WTC11 (cell line): Measurements from ENCODE around the gene GLT1D1. TPM values are rescaled to one million over a fixed set of nuclear protein-coding genes. Genes with fewer than 3 reads are reported as not detected.

Experiments
- ATAC-seq: fragments of 200-7000 bp; cut with Tn5 transposase; 2 replicates; pipeline ENCODE4 v1.10.0; 2021; ENCODE audit warnings: mild to moderate bottlenecking, moderate library complexity
- CTCF ChIA-PET: fragments of 300-600 bp; sonication (Branson Sonifier 250); formaldehyde crosslinking; loops from one replicate; lab custom pipeline; 2021; ENCODE audit warnings: antibody characterized with exemption; lab: Charles Lee
- POLR2A ChIA-PET: fragments of 350-600 bp; sonication (Branson Sonifier 250); formaldehyde crosslinking; loops from one replicate; lab custom pipeline; 2021; ENCODE audit warnings: antibody characterized with exemption; lab: Charles Lee
- DNase-seq: peaks from one replicate; pipeline ENCODE4 v3.0.0; 2021; ENCODE audit warnings: low spot score
- H3K27ac Mint-ChIP-seq: 2 replicates; pipeline ENCODE4 v1.8.0; 2021; ENCODE audit warnings: mixed read lengths
- H3K27me3 Mint-ChIP-seq: 2 replicates; pipeline ENCODE4 v1.8.0; 2021; ENCODE audit warnings: low read depth, mild to moderate bottlenecking, moderate library complexity, mixed read lengths
- H3K36me3 Mint-ChIP-seq: 2 replicates; pipeline ENCODE4 v1.8.0; 2021; ENCODE audit warnings: mixed read lengths
- H3K4me1 Mint-ChIP-seq: 2 replicates; pipeline ENCODE4 v1.8.0; 2022; ENCODE audit warnings: mixed read lengths
- H3K4me3 Mint-ChIP-seq: 2 replicates; pipeline ENCODE4 v1.8.0; 2021; ENCODE audit warnings: mild to moderate bottlenecking, moderate library complexity, mixed read lengths
- H3K9me3 Mint-ChIP-seq: 2 replicates; pipeline ENCODE4 v1.8.0; 2021; ENCODE audit warnings: mixed read lengths
- CBFB ChIP-seq: sonication (generic); formaldehyde crosslinking; IDR thresholded peaks from 2 replicates; pipeline ENCODE4 v1.8.1; 2022; ENCODE audit warnings: mild to moderate bottlenecking, low read depth, missing genetic modification reagents
- CTCF ChIP-seq: fragments of 200-600 bp; IDR thresholded peaks from 2 replicates; pipeline ENCODE4 v1.8.0; 2022; ENCODE audit warnings: antibody characterized with exemption
- ESRRA ChIP-seq: sonication (generic); formaldehyde crosslinking; IDR thresholded peaks from 2 replicates; pipeline ENCODE4 v1.8.1; 2022; ENCODE audit warnings: mild to moderate bottlenecking, missing genetic modification reagents, borderline replicate concordance
- ETV6 ChIP-seq: sonication (generic); formaldehyde crosslinking; IDR thresholded peaks from 2 replicates; pipeline ENCODE4 v1.8.1; 2022; ENCODE audit warnings: mild to moderate bottlenecking, missing genetic modification reagents
- FOXJ3 ChIP-seq: sonication (generic); formaldehyde crosslinking; IDR thresholded peaks from 2 replicates; pipeline ENCODE4 v1.9.0; 2021; ENCODE audit warnings: missing genetic modification reagents, mild to moderate bottlenecking, borderline replicate concordance
- GTF2I ChIP-seq: fragments of 250-450 bp; sonication (Bioruptor Pico); conservative IDR thresholded peaks from 2 replicates; pipeline ENCODE4 v1.4.0; 2021; ENCODE audit warnings: mild to moderate bottlenecking
- JUN ChIP-seq: sonication (generic); formaldehyde crosslinking; IDR thresholded peaks from 2 replicates; pipeline ENCODE4 v1.8.0; 2023; ENCODE audit warnings: mild to moderate bottlenecking, missing genetic modification reagents
- SMAD3 ChIP-seq: sonication (generic); formaldehyde crosslinking; IDR thresholded peaks from 2 replicates; pipeline ENCODE4 v1.8.0; 2022; ENCODE audit warnings: missing genetic modification reagents, mild to moderate bottlenecking, borderline replicate concordance
- SMAD4 ChIP-seq: sonication (generic); formaldehyde crosslinking; IDR thresholded peaks from 2 replicates; pipeline ENCODE4 v1.8.0; 2022; ENCODE audit warnings: mild to moderate bottlenecking, missing genetic modification reagents
- SP1 ChIP-seq: sonication (generic); formaldehyde crosslinking; conservative IDR thresholded peaks from 2 replicates; pipeline ENCODE4 v1.8.1; 2022; ENCODE audit warnings: missing genetic modification reagents
- TP53 ChIP-seq: sonication (generic); formaldehyde crosslinking; IDR thresholded peaks from 2 replicates; pipeline ENCODE4 v1.8.1; 2023; ENCODE audit warnings: mild to moderate bottlenecking, missing genetic modification reagents
- ZNF416 ChIP-seq: fragments of 250-450 bp; sonication (Bioruptor Pico); IDR thresholded peaks from 2 replicates; pipeline ENCODE4 v1.9.0; 2021; ENCODE audit warnings: mild to moderate bottlenecking, inconsistent platforms
- total RNA-seq: library from RNA; stranded (reverse); gene quantifications from 3 replicates; pipeline ENCODE4 v1.2.3, GENCODE V29; 2021
- TF ChIP-seq, protein P1 (sequence below): sonication (generic); formaldehyde crosslinking; IDR thresholded peaks from 2 replicates; pipeline ENCODE4 v1.8.1; 2023; ENCODE audit warnings: mild to moderate bottlenecking, missing genetic modification reagents, borderline replicate concordance
- TF ChIP-seq, protein P2 (sequence below): sonication (generic); formaldehyde crosslinking; IDR thresholded peaks from 2 replicates; pipeline ENCODE4 v1.8.1; 2022; ENCODE audit warnings: low read depth, missing genetic modification reagents, borderline replicate concordance
- TF ChIP-seq, protein P3 (sequence below): sonication (generic); formaldehyde crosslinking; IDR thresholded peaks from 2 replicates; pipeline ENCODE4 v1.8.0; 2023; ENCODE audit warnings: mild to moderate bottlenecking, missing genetic modification reagents
- TF ChIP-seq, protein P4 (sequence below): sonication (generic); formaldehyde crosslinking; IDR thresholded peaks from 2 replicates; pipeline ENCODE4 v1.8.1; 2022; ENCODE audit warnings: missing genetic modification reagents, borderline replicate concordance
- TF ChIP-seq, protein P5 (sequence below): sonication (generic); formaldehyde crosslinking; IDR thresholded peaks from 2 replicates; pipeline ENCODE4 v1.8.0; 2022; ENCODE audit warnings: mild to moderate bottlenecking, missing genetic modification reagents
- TF ChIP-seq, protein P6 (sequence below): sonication (generic); formaldehyde crosslinking; IDR thresholded peaks from 2 replicates; pipeline ENCODE4 v1.8.1; 2022; ENCODE audit warnings: mild to moderate bottlenecking, moderate library complexity, missing genetic modification reagents

GLT1D1 gene
- total RNA-seq, 1 experiment from 2014 or later = 1.5 TPM

DNA sequence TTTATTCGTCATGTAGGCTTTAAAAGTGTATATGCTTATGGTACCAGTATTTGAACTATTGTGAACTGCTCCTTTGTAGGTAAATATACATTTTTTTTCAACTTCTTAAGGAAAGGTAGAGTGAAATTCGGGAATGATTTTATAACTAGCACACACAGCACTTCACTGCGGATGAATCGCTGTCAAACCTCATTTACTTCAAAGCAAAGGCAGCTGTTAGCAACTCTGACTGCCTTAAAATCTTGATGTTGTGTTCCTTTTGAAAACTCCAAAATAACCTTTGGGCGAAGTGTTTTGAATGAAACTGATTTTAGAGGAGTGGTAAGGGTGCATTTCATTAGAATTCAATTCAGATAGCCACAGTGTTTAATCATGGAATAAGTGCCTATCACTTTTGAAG is 95.8 kb downstream of the GLT1D1 start:
- Mint-ChIP-seq H3K4me3 (no peak overlapping the region), H3K36me3 (peaks cover 59% of the 10 kb centered on the region), H3K27me3 (peaks cover 15% of the 10 kb centered on the region)
- CTCF ChIA-PET = no interaction called here
- ATAC-seq (no peak), DNase-seq (no peak)
- TF ChIP-seq, protein P1, sequence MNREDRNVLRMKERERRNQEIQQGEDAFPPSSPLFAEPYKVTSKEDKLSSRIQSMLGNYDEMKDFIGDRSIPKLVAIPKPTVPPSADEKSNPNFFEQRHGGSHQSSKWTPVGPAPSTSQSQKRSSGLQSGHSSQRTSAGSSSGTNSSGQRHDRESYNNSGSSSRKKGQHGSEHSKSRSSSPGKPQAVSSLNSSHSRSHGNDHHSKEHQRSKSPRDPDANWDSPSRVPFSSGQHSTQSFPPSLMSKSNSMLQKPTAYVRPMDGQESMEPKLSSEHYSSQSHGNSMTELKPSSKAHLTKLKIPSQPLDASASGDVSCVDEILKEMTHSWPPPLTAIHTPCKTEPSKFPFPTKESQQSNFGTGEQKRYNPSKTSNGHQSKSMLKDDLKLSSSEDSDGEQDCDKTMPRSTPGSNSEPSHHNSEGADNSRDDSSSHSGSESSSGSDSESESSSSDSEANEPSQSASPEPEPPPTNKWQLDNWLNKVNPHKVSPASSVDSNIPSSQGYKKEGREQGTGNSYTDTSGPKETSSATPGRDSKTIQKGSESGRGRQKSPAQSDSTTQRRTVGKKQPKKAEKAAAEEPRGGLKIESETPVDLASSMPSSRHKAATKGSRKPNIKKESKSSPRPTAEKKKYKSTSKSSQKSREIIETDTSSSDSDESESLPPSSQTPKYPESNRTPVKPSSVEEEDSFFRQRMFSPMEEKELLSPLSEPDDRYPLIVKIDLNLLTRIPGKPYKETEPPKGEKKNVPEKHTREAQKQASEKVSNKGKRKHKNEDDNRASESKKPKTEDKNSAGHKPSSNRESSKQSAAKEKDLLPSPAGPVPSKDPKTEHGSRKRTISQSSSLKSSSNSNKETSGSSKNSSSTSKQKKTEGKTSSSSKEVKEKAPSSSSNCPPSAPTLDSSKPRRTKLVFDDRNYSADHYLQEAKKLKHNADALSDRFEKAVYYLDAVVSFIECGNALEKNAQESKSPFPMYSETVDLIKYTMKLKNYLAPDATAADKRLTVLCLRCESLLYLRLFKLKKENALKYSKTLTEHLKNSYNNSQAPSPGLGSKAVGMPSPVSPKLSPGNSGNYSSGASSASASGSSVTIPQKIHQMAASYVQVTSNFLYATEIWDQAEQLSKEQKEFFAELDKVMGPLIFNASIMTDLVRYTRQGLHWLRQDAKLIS = no peak
- TF ChIP-seq FOXJ3 (CRISPR knock-in tag) (no peak), SMAD3 (CRISPR knock-in tag) (no peak), GTF2I (CRISPR knock-in tag) (no peak), ESRRA (CRISPR knock-in tag) (no peak), SP1 (CRISPR knock-in tag) (no peak)
- TF ChIP-seq, protein P2, sequence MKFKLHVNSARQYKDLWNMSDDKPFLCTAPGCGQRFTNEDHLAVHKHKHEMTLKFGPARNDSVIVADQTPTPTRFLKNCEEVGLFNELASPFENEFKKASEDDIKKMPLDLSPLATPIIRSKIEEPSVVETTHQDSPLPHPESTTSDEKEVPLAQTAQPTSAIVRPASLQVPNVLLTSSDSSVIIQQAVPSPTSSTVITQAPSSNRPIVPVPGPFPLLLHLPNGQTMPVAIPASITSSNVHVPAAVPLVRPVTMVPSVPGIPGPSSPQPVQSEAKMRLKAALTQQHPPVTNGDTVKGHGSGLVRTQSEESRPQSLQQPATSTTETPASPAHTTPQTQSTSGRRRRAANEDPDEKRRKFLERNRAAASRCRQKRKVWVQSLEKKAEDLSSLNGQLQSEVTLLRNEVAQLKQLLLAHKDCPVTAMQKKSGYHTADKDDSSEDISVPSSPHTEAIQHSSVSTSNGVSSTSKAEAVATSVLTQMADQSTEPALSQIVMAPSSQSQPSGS (CRISPR knock-in tag) = no peak
- TF ChIP-seq, all 79 proteins: peak for 0
- Mint-ChIP-seq H3K4me1 (no peaks in the 10 kb centered on the region), H3K9me3 (peaks cover 56% of the 10 kb centered on the region), H3K27ac (no peak overlapping the region)
- POLR2A ChIA-PET = no interaction called here

GRCh38 chr12:128951448-128951847 is 98.2 kb downstream of the GLT1D1 start:
- peaks cover 56% of the 10 kb centered on the region for H3K9me3 Mint-ChIP-seq
- no peak for DNase-seq
- ATAC-seq = no peak
- no peak overlapping the region for H3K4me3 Mint-ChIP-seq
- peaks cover 15% of the 10 kb centered on the region for H3K27me3 Mint-ChIP-seq
- ChIA-PET POLR2A (no interaction called here), CTCF (no interaction called here)
- H3K36me3 Mint-ChIP-seq = peaks cover 63% of the 10 kb centered on the region
- H3K4me1 Mint-ChIP-seq = no peaks in the 10 kb centered on the region
- H3K27ac Mint-ChIP-seq = no peak overlapping the region
- TF ChIP-seq, protein P3, sequence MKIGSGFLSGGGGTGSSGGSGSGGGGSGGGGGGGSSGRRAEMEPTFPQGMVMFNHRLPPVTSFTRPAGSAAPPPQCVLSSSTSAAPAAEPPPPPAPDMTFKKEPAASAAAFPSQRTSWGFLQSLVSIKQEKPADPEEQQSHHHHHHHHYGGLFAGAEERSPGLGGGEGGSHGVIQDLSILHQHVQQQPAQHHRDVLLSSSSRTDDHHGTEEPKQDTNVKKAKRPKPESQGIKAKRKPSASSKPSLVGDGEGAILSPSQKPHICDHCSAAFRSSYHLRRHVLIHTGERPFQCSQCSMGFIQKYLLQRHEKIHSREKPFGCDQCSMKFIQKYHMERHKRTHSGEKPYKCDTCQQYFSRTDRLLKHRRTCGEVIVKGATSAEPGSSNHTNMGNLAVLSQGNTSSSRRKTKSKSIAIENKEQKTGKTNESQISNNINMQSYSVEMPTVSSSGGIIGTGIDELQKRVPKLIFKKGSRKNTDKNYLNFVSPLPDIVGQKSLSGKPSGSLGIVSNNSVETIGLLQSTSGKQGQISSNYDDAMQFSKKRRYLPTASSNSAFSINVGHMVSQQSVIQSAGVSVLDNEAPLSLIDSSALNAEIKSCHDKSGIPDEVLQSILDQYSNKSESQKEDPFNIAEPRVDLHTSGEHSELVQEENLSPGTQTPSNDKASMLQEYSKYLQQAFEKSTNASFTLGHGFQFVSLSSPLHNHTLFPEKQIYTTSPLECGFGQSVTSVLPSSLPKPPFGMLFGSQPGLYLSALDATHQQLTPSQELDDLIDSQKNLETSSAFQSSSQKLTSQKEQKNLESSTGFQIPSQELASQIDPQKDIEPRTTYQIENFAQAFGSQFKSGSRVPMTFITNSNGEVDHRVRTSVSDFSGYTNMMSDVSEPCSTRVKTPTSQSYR (CRISPR knock-in tag) = no peak

GRCh38 chr12:128956755-128957154 is 103.5 kb downstream of the GLT1D1 start:
- Mint-ChIP-seq H3K4me3 (no peak overlapping the region), H3K27ac (no peak overlapping the region), H3K9me3 (peaks cover 49% of the 10 kb centered on the region), H3K27me3 (peaks cover 8% of the 10 kb centered on the region), H3K4me1 (no peaks in the 10 kb centered on the region), H3K36me3 (peaks cover 61% of the 10 kb centered on the region)
- ATAC-seq = no peak
- CTCF ChIA-PET = no interaction called here
- POLR2A ChIA-PET = no interaction called here
- DNase-seq = no peak
- TF ChIP-seq ETV6 (no peak), CTCF (no peak), ZNF416 (CRISPR knock-in tag) (no peak), CBFB (CRISPR knock-in tag) (no peak), FOXJ3 (CRISPR knock-in tag) (no peak), TP53 (CRISPR knock-in tag) (no peak), JUN (CRISPR knock-in tag) (no peak), SMAD4 (CRISPR knock-in tag) (no peak)
- TF ChIP-seq, protein P4, sequence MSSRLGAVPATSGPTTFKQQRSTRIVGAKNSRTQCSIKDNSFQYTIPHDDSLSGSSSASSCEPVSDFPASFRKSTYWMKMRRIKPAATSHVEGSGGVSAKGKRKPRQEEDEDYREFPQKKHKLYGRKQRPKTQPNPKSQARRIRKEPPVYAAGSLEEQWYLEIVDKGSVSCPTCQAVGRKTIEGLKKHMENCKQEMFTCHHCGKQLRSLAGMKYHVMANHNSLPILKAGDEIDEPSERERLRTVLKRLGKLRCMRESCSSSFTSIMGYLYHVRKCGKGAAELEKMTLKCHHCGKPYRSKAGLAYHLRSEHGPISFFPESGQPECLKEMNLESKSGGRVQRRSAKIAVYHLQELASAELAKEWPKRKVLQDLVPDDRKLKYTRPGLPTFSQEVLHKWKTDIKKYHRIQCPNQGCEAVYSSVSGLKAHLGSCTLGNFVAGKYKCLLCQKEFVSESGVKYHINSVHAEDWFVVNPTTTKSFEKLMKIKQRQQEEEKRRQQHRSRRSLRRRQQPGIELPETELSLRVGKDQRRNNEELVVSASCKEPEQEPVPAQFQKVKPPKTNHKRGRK (CRISPR knock-in tag) = no peak
- TF ChIP-seq, protein P5, sequence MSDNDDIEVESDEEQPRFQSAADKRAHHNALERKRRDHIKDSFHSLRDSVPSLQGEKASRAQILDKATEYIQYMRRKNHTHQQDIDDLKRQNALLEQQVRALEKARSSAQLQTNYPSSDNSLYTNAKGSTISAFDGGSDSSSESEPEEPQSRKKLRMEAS (CRISPR knock-in tag) = no peak
- TF ChIP-seq, protein P6, sequence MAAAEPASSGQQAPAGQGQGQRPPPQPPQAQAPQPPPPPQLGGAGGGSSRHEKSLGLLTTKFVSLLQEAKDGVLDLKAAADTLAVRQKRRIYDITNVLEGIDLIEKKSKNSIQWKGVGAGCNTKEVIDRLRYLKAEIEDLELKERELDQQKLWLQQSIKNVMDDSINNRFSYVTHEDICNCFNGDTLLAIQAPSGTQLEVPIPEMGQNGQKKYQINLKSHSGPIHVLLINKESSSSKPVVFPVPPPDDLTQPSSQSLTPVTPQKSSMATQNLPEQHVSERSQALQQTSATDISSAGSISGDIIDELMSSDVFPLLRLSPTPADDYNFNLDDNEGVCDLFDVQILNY = no peak
- TF ChIP-seq, protein P2 (CRISPR knock-in tag) = no peak
